Measurements from ENCODE around the gene UBE2E2.

UBE2E2 gene

GRCh38 chr3:23198801-23199200, 4.3 kb upstream of the UBE2E2 start:
- FAIRE-seq, result no peak

GRCh38 chr3:23199649-23200048, 3.5 kb upstream of the UBE2E2 start:
- FAIRE-seq, result no peak

- no peak for FAIRE-seq
These were observed 1.8 kb upstream of the UBE2E2 start for GRCh38 chr3:23201154-23201838.

GRCh38 chr3:23202203-23202920, 765 bp upstream of the UBE2E2 start:
- FAIRE-seq, result no peak

- no peak for FAIRE-seq
These were observed 692 bp downstream of the UBE2E2 start for GRCh38 chr3:23203708-23204330.

- FAIRE-seq, result no peak
These were observed 3.2 kb downstream of the UBE2E2 start for GRCh38 chr3:23206366-23206765.

- FAIRE-seq, result no peak
These were observed 6.0 kb downstream of the UBE2E2 start for GRCh38 chr3:23209103-23209502.

GRCh38 chr3:23209747-23210487, 6.8 kb downstream of the UBE2E2 start:
- no peak for FAIRE-seq

GRCh38 chr3:23213813-23214212, 10.7 kb downstream of the UBE2E2 start:
- no peak for FAIRE-seq

GRCh38 chr3:23217872-23218554, 14.9 kb downstream of the UBE2E2 start:
- FAIRE-seq, result no peak

GRCh38 chr3:23219117-23219516, 16.0 kb downstream of the UBE2E2 start:
- no peak for FAIRE-seq

GRCh38 chr3:23219552-23219951, 16.4 kb downstream of the UBE2E2 start:
- FAIRE-seq, result no peak

- no peak for FAIRE-seq
These were observed 18.0 kb downstream of the UBE2E2 start for GRCh38 chr3:23221136-23221535.

GRCh38 chr3:23232016-23232415, 28.9 kb downstream of the UBE2E2 start:
- no peak for FAIRE-seq

- FAIRE-seq, result no peak
These were observed 29.7 kb downstream of the UBE2E2 start for GRCh38 chr3:23232854-23233253.

- FAIRE-seq, result no peak
These were observed 32.1 kb downstream of the UBE2E2 start for GRCh38 chr3:23235264-23235663.

GRCh38 chr3:23236890-23237289, 33.8 kb downstream of the UBE2E2 start:
- FAIRE-seq, result no peak

GRCh38 chr3:23238156-23238555, 35.0 kb downstream of the UBE2E2 start:
- FAIRE-seq, result no peak

GRCh38 chr3:23238578-23238977, 35.5 kb downstream of the UBE2E2 start:
- no peak for FAIRE-seq

GRCh38 chr3:23239211-23240068, 36.3 kb downstream of the UBE2E2 start:
- FAIRE-seq, result no peak

GRCh38 chr3:23240171-23240785, 37.2 kb downstream of the UBE2E2 start:
- no peak for FAIRE-seq
